NB4 (cell line): ENCODE results near the gene SMTN.
"Not testable (repeated sequence)": the region's sequence is repeated elsewhere in the genome, so short reads cannot be mapped to it uniquely, and the experiment has no call there.

Experiments
- CTCF ChIP-seq: IDR thresholded peaks from one replicate; pipeline ENCODE4 v1.5.1; 2012; ENCODE audit warnings: low read depth, low read length
- MAX ChIP-seq: IDR thresholded peaks from 2 replicates; pipeline ENCODE4 v1.6.1; 2011; ENCODE audit warnings: low read depth, low read length
- POLR2A ChIP-seq: IDR thresholded peaks from 2 replicates; pipeline ENCODE4 v1.6.1; 2011; ENCODE audit warnings: mild to moderate bottlenecking; ENCODE audit not compliant: insufficient read length; ENCODE audit errors: extremely low read depth

- TF ChIP-seq CTCF, POLR2A, MAX: not testable (repeated sequence)
These were observed 31.5 kb downstream of the SMTN start for GRCh38 chr22:31112547-31113091.
